ENCODE data around the gene NDUFA6.
"Not testable (repeated sequence)": the region's sequence is repeated elsewhere in the genome, so short reads cannot be mapped to it uniquely, and the experiment has no call there.

Gene NDUFA6

DNA sequence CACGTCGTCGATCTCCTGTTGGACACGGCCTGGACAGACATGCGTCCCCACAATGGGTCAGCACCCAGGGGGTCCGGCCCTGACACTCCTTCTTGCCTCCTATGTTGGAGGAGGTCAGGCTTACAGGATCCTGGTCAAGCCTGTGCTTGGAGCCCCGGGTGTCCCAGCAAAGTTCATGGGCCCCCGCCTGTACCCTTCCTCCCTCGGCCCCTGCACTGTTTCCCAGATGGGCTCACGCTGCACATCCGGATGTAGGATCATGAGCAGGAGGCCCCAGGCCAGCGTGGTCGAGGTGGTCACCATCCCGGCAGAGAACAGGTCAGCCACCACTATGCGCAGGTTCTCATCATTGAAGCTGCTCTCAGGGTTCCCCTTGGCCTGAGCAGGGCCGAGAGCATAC, 37.0 kb upstream of the NDUFA6 start:
- H3K27ac Mint-ChIP-seq = no peak overlapping the region
- H3K4me1 Mint-ChIP-seq (ENCODE audit: low read depth) = no peaks in the 10 kb centered on the region
- no peaks in the 10 kb centered on the region for H3K9me3 Mint-ChIP-seq
- H3K27me3 Mint-ChIP-seq = no peaks in the 10 kb centered on the region
- H3K4me3 Mint-ChIP-seq = no peak overlapping the region
- H3K36me3 Mint-ChIP-seq (ENCODE audit: low read depth) = no peaks in the 10 kb centered on the region

DNA sequence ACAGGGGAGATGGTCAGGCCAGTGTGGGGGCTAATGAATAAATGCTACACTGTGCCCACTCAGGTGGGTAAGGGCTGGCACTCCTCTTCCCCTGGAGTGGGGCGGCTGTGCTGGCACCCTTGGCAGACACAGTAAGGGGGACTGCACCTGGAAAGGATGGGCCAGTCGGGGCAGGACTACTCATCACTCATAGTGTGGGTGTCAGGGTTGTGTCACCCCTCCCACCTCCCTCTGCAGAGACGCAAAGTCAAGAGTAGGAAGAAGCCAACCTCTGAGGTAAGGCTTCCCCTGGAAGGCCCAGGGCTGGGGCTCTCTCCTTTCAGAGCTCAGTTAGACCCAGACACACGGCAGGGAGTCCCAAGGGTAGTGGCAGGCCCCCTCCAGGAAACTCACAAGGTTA, 33.0 kb upstream of the NDUFA6 start:
- not testable (repeated sequence) for H3K36me3 Mint-ChIP-seq (ENCODE audit: low read depth); H3K4me3 Mint-ChIP-seq; H3K9me3 Mint-ChIP-seq; H3K27me3 Mint-ChIP-seq; H3K27ac Mint-ChIP-seq
- peaks cover 38% of the 10 kb centered on the region for H3K4me1 Mint-ChIP-seq (ENCODE audit: low read depth)

DNA sequence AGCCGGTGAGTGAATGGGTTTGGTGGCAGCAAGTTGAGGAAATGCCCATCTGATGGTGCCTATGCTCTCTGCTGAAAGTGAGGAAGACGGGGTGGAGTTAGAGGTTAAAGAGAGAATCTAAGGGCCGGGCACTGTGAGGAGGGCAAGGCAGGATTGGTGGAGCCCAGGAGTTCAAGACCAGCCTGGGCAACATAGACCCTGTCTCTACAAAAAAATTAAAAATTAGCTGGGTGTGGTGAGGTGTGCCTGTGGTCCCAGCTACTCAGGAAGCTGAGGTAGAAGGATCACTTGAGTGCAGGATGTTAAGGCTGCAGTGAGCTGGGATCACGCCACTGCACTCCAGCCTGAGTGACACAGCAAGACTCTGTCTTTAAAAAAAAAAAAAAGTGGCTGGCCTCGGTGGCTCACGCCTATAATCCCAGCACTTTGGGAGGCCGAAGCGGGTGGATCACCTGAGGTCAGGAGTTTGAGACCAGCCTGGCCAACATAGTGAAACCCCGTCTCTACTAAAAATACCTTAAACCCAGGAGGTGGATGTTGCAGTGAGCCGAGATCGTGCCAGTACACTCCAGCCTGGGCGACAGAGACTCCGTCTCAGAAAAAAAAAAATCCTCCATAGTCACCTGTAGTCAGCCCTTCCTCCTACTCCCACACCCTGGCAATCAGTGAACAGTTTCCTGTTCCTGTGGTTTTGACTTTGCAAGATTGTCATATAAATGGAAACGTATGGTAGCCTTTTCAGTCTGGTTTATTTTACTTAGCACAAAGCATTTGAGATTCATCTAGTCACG, 29.9 kb upstream of the NDUFA6 start:
- peak overlapping the region; percentile 80 for H3K4me3 Mint-ChIP-seq
- H3K9me3 Mint-ChIP-seq; H3K36me3 Mint-ChIP-seq (ENCODE audit: low read depth); H3K27me3 Mint-ChIP-seq: not testable (repeated sequence)
- peaks cover 38% of the 10 kb centered on the region for H3K4me1 Mint-ChIP-seq (ENCODE audit: low read depth)
- H3K27ac Mint-ChIP-seq = peak overlapping the region; percentile 99

DNA sequence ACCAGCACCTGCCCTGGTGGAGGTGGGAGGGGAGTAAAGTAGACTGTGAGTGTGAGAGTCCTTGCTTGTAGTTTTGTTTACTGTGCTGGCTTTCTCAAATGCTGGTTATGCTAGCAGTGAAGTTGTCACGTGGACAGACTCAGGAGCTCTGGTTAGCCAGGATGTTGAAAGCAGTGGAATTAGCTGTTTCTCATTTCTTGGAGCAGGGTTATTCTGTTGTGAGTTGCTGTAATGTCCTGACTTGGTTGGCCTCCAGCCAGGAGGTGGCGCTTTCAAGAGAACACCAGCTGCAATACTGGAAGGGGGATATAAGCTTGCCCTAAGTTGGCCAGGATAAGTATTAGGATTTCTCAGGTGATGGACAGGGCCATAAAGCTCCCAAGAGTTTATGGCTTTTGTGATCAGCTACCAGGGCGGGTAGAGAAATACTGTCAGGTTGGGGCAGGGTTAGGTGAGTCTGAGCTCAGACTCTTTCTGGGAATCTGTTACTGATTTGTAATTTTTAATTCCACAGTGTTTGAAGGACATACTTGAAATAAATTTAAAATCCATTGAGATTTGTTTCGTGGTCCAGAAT, 26.4 kb upstream of the NDUFA6 start:
- H3K4me3 Mint-ChIP-seq = no peak overlapping the region
- H3K4me1 Mint-ChIP-seq (ENCODE audit: low read depth) = peaks cover 32% of the 10 kb centered on the region
- H3K9me3 Mint-ChIP-seq = peaks cover 3% of the 10 kb centered on the region
- H3K27ac Mint-ChIP-seq = no peak overlapping the region
- peaks cover 19% of the 10 kb centered on the region for H3K36me3 Mint-ChIP-seq (ENCODE audit: low read depth)
- no peaks in the 10 kb centered on the region for H3K27me3 Mint-ChIP-seq

DNA sequence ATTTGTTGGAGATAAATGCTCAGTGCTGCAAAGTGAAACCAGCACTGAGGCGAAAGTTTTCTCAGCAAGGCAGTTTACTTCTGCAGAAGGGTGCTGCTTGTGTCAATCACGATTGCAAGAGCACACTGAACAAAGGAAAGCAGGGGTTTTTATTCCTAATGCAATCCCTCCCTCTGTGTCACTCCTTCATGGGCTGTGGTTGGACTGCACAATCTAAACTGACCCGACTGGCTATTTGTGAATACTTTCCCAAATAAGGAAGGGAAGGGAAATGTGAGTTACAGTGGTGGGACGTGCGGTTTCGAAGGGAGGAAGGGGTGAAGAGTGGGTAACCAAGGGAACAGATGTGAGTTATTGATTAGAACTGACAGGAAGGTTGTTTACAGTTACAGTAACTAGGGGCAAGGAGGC, 24.9 kb upstream of the NDUFA6 start:
- Mint-ChIP-seq H3K4me1 (ENCODE audit: low read depth) (peaks cover 17% of the 10 kb centered on the region), H3K36me3 (ENCODE audit: low read depth) (peaks cover 19% of the 10 kb centered on the region)
- H3K4me3 Mint-ChIP-seq, H3K27me3 Mint-ChIP-seq, H3K27ac Mint-ChIP-seq, H3K9me3 Mint-ChIP-seq: not testable (repeated sequence)

DNA sequence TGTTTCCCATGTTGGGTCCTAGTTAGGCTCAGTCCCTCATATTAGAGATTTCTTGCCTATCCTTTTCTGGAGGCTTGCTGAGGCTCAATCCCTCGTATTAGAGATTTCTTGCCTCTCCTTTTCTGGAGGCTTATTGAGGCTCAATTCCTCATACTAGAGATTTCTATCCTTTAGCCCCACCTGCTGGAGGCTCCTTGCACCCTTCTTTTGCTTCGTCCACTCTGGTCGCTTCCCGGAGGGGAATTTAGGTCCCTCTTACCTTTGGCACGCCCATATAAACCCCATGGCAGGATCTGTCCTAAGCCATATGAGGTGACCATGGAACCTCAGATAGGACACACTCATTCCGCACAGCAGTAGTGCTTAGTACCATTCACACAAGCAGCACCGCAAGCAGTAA, 24.1 kb upstream of the NDUFA6 start:
- Mint-ChIP-seq H3K4me3 (no peak overlapping the region), H3K36me3 (ENCODE audit: low read depth) (peaks cover 19% of the 10 kb centered on the region), H3K9me3 (peaks cover 3% of the 10 kb centered on the region), H3K27me3 (no peaks in the 10 kb centered on the region), H3K27ac (no peak overlapping the region), H3K4me1 (ENCODE audit: low read depth) (peaks cover 10% of the 10 kb centered on the region)

DNA sequence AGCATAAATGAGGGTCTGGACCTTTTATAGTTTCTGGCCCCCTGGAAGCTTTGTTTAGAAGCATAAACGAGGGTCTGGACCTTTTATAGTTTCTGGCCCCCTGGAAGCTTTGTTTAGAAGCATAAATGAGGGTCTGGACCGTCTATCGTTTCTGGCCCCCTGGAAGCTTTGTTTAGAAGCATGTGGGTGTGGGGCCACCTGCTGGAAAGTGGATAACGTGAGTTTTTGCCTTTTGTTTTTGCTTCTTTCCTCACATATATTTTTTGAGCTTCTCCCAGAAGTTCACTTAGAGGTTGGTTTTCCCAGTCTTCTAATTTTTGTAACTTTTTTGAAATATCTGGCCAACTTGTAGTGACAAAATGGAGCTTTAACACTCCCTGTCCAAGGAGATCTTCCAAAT, 22.2 kb upstream of the NDUFA6 start:
- H3K27me3 Mint-ChIP-seq; H3K9me3 Mint-ChIP-seq; H3K27ac Mint-ChIP-seq; H3K4me1 Mint-ChIP-seq (ENCODE audit: low read depth); H3K4me3 Mint-ChIP-seq: not testable (repeated sequence)
- peaks cover 19% of the 10 kb centered on the region for H3K36me3 Mint-ChIP-seq (ENCODE audit: low read depth)

DNA sequence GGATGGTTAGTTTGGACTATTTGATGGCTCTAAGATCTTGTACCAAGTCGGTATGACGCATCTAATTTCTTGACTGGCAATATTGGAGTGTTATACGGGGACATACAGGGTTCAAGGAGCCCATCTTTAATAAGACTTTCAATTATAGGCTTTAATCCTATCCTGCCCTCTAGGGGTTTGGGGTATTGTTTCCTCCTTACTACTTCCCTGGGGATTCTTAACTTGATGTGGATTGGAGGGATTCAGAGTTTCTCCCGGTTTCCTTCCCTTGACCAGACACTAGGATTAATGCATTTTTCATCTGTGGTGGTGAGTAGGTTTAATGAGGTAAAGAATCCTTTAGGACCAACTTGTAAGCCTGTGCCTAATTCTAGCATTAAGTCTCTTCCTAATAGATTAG, 21.2 kb upstream of the NDUFA6 start:
- peaks cover 3% of the 10 kb centered on the region for H3K9me3 Mint-ChIP-seq
- no peak overlapping the region for H3K4me3 Mint-ChIP-seq
- peaks cover 19% of the 10 kb centered on the region for H3K36me3 Mint-ChIP-seq (ENCODE audit: low read depth)
- no peaks in the 10 kb centered on the region for H3K27me3 Mint-ChIP-seq
- H3K27ac Mint-ChIP-seq = no peak overlapping the region
- no peaks in the 10 kb centered on the region for H3K4me1 Mint-ChIP-seq (ENCODE audit: low read depth)

DNA sequence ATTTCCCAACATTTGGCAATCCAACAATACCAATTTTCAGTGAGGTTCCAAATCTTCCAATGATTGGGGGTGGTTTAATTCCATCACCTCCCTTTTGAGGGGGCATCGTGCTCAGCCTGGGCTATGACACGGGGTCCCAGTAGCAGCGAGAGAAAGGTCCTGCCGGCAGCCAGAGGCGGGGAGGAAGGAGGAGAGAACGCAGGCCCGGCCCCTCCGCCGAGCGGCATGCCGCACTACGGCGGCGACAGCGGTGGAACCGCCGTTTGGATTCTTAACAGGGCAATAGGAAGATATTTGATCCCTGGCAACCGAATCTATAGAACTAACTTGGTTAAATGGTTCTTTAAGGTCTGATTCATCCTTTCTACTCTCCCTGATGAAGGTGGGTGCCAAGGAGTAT, 18.3 kb upstream of the NDUFA6 start:
- H3K9me3 Mint-ChIP-seq = peaks cover 7% of the 10 kb centered on the region
- peaks cover 11% of the 10 kb centered on the region for H3K36me3 Mint-ChIP-seq (ENCODE audit: low read depth)
- H3K4me3 Mint-ChIP-seq = no peak overlapping the region
- no peaks in the 10 kb centered on the region for H3K27me3 Mint-ChIP-seq
- H3K4me1 Mint-ChIP-seq (ENCODE audit: low read depth) = no peaks in the 10 kb centered on the region
- H3K27ac Mint-ChIP-seq = no peak overlapping the region

DNA sequence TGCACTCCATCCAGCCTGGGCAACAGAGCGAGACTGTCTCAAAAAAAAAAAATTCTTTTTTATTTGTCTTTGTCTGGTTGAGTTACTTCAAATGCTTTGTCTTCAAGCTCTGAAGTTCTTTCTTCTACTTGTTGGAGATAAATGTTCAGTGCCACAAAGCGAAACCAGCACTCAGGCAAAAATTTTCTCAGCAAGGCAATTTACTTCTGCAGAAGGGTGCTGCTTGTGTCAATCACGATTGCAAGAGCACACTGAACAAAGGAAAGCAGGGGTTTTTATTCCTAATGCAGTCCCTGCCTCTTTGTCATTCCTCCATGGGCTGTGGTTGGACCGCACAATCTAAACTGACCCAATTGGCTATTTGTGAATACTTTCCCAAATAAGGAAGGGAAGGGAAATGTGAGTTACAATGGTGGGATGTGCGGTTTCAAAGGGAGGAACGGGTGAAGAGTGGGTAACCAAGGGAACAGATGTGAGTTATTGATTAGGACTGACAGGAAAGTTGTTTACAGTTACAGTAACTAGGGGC, 13.8 kb upstream of the NDUFA6 start:
- H3K27me3 Mint-ChIP-seq; H3K4me1 Mint-ChIP-seq (ENCODE audit: low read depth): not testable (repeated sequence)

DNA sequence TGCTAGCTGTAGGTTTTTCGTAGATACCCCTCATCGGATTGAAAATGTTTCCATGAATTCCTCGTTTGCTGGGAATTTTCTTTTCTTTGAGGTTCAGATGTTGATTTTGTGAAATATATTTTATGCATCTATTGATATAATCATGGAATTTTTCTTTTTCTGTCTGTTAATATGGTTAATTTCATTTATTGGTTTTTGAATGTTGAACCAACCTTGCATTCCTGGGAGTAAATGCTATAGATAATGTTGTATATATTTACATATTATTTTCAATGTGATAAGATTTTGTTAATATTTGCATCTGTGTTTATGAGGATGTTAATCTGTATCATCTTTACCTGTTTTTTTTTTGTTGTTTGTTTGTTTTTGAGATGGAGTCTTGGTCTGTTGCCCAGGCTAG, 10.6 kb upstream of the NDUFA6 start:
- H3K27me3 Mint-ChIP-seq = no peaks in the 10 kb centered on the region
- H3K4me1 Mint-ChIP-seq (ENCODE audit: low read depth) = no peaks in the 10 kb centered on the region
- H3K27ac Mint-ChIP-seq = no peak overlapping the region
- H3K36me3 Mint-ChIP-seq (ENCODE audit: low read depth) = peaks cover 43% of the 10 kb centered on the region
- peaks cover 10% of the 10 kb centered on the region for H3K9me3 Mint-ChIP-seq
- H3K4me3 Mint-ChIP-seq = no peak overlapping the region

More for the DNA sequence above, 13.8 kb upstream of the NDUFA6 start:
- Mint-ChIP-seq H3K36me3 (ENCODE audit: low read depth) (peaks cover 34% of the 10 kb centered on the region), H3K9me3 (peaks cover 10% of the 10 kb centered on the region)
- not testable (repeated sequence) for H3K4me3 Mint-ChIP-seq, H3K27ac Mint-ChIP-seq

DNA sequence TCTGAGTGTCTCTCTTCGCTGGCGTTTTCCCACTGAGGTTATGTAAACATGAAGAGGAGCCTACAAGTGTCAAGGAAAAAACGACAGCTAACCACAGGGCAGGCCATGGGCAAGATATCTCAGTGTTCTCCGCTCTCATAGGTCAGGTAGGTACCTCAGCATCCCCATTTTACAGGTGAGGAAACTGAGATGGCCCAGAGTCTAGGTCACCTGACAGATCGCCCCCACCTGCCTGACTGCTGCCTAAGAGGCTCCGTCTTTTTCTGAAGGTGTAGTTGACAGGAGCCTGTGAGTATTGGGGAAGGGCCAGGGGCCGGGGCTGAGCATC, 847 bp upstream of the NDUFA6 start:
- no peaks in the 10 kb centered on the region for H3K9me3 Mint-ChIP-seq
- H3K4me1 Mint-ChIP-seq (ENCODE audit: low read depth) = peaks cover 25% of the 10 kb centered on the region
- peak overlapping the region; percentile 83 for H3K27ac Mint-ChIP-seq
- H3K36me3 Mint-ChIP-seq (ENCODE audit: low read depth) = peaks cover 29% of the 10 kb centered on the region
- peak overlapping the region; percentile 98 for H3K4me3 Mint-ChIP-seq
- no peaks in the 10 kb centered on the region for H3K27me3 Mint-ChIP-seq

DNA sequence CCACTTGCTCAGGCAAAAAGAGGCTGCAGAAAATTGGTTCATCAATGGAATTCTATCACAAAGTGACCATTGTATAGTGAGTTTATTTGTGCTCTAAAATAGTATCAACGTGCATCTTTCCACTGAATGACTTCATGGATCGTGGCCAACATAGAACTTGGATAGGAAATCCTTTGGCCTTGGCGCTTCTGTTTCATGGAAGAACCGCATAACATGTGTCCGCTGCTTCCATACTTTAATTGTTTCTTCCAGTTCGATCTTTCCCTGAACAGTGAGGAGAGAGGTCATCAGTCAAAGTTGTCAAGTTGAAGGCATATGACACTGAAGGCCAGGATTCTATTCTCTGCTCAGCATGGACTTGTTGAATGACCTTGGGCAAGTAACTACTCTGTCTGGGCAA, 4.5 kb downstream of the NDUFA6 start:
- no peaks in the 10 kb centered on the region for H3K27me3 Mint-ChIP-seq
- no peaks in the 10 kb centered on the region for H3K9me3 Mint-ChIP-seq
- H3K36me3 Mint-ChIP-seq (ENCODE audit: low read depth) = peaks cover 65% of the 10 kb centered on the region
- peaks cover 39% of the 10 kb centered on the region for H3K4me1 Mint-ChIP-seq (ENCODE audit: low read depth)
- no peak overlapping the region for H3K27ac Mint-ChIP-seq
- H3K4me3 Mint-ChIP-seq = no peak overlapping the region

DNA sequence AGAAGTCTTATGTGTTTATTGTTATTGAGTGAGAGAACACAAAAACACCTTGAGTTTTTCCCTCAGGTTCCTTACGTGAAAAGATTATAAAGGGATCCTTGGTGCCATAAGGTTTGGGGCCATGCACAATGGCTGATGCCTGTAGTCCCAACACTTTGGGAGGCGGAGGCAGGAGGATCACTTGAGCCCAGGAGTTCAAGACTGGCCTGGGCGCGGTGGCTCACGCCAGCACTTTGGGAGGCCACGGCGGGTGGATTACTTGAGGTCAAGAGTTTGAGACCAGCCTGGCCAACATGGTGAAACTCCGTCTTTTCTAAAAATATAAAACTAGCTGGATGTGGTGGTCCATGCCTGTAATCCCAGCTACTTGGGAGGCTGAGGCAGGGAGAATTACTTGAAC, 5.7 kb downstream of the NDUFA6 start:
- Mint-ChIP-seq H3K27ac (no peak overlapping the region), H3K4me3 (no peak overlapping the region), H3K9me3 (no peaks in the 10 kb centered on the region), H3K27me3 (no peaks in the 10 kb centered on the region), H3K36me3 (ENCODE audit: low read depth) (peaks cover 62% of the 10 kb centered on the region), H3K4me1 (ENCODE audit: low read depth) (peaks cover 46% of the 10 kb centered on the region)

DNA sequence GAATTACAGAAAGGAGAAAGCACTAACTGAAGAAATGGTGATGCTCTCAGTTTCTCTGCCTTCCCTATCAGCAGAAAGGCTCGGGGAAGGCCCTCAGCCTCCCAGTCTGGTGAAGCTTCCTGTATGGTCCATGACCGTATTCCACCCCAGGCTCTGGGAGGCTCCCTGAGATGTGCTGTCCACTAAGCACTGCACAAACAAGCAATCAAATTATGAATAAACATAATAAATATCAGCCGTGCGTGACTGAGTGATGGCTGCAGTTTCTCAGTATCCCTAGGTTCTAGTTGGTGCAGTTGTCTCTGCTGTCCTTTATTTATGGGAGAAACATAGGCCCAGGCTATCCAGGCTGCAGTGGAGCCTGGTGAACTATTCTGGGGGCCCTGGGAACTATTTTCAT, 7.5 kb downstream of the NDUFA6 start:
- Mint-ChIP-seq H3K36me3 (ENCODE audit: low read depth) (peaks cover 48% of the 10 kb centered on the region), H3K4me3 (no peak overlapping the region), H3K4me1 (ENCODE audit: low read depth) (peaks cover 42% of the 10 kb centered on the region), H3K9me3 (no peaks in the 10 kb centered on the region), H3K27me3 (no peaks in the 10 kb centered on the region), H3K27ac (no peak overlapping the region)

DNA sequence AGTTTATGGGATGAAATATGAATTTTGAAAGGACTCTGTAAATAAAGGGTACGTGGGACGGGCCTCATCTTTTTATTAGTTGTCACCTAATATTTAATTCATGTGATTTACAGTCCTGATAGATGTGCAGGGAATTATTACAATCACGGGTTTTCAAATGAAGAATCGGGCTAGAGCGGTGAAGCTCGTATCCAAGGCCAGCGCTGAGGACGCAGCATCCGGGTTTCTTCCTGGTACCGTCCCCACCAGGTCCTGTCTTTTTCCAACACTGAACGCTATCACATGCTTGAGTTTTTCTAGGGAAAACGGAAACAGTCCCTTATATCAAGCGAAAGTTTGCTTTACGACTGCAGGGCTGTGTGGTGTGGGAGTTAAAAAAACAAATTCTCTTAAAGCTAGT, 10.3 kb downstream of the NDUFA6 start:
- H3K4me1 Mint-ChIP-seq (ENCODE audit: low read depth) = peaks cover 39% of the 10 kb centered on the region
- peak overlapping the region; percentile 93 for H3K27ac Mint-ChIP-seq
- no peaks in the 10 kb centered on the region for H3K27me3 Mint-ChIP-seq
- peaks cover 28% of the 10 kb centered on the region for H3K36me3 Mint-ChIP-seq (ENCODE audit: low read depth)
- peak overlapping the region; percentile 96 for H3K4me3 Mint-ChIP-seq
- no peaks in the 10 kb centered on the region for H3K9me3 Mint-ChIP-seq

Data from stimulated activated naive CD8-positive, alpha-beta T cell treated with anti-CD3 and anti-CD28 coated beads, Interleukin-15, Interleukin-2, amounts not matched to agents 100 ng/mL and 50 ng/mL, for 24 hours (primary cell).